HCT116 (cell line): ENCODE data around the gene MCFD2. TPM values are rescaled to one million over a fixed set of nuclear protein-coding genes. Genes with fewer than 3 reads are reported as not detected.

ENCODE experiments used
- ATAC-seq: fragments of 200-7000 bp; cut with Tn5 transposase; 2 replicates; pipeline ENCODE4 v1.9.1; 2020; ENCODE audit warnings: mild to moderate bottlenecking, moderate library complexity
- BruUV-seq: library from RNA; stranded (reverse); fragments of 400-500 nt; replicated peaks from 2 replicates; lab custom pipeline; 2021; lab: Mats Ljungman, UMichigan
- CTCF ChIA-PET: fragments of 300-600 bp; sonication (Branson Sonifier 250); formaldehyde crosslinking; loops from one replicate; lab custom pipeline; 2021; ENCODE audit warnings: antibody characterized with exemption; lab: Charles Lee
- POLR2A ChIA-PET: fragments of 300-600, 350-600 bp; sonication (Branson Sonifier 250); formaldehyde crosslinking; loops from one replicate; lab custom pipeline; 2021; ENCODE audit warnings: antibody characterized with exemption; lab: Charles Lee
- RAD21 ChIA-PET, 2 experiments: fragments of 300-600 bp; sonication (Branson Sonifier 250); formaldehyde crosslinking; loops; one replicate each; lab custom pipeline; 2023; ENCODE audit warnings: low total read pairs in 2 of 2; ENCODE audit not compliant: uncharacterized antibody in 2 of 2, unreplicated experiment in 2 of 2, low non-redundant PET in 1 of 2; lab: Charles Lee
- DNase-seq: peaks from one replicate; pipeline ENCODE4 v3.0.0-alpha.2; 2010; ENCODE audit warnings: low read depth, low spot score
- H2AFZ ChIP-seq: fragments of 200-600 bp; shearing (Covaris generic), sonication (generic); 2 replicates; pipeline ENCODE4 v1.6.1; 2017; ENCODE audit warnings: low read depth, mixed run types, mixed read lengths, antibody characterized with exemption, low read length; ENCODE audit not compliant: poor library complexity, severe bottlenecking
- H3K27ac ChIP-seq: 2 replicates; pipeline ENCODE4 v1.5.1; 2012; ENCODE audit warnings: low read depth, low read length
- H3K27me3 ChIP-seq: fragments of 200-600 bp; sonication (generic); 2 replicates; pipeline ENCODE4 v1.6.1; 2016; ENCODE audit warnings: mixed run types, low read length, mixed read lengths; ENCODE audit not compliant: insufficient read depth
- H3K36me3 ChIP-seq, 2 experiments: fragments of 200-500 bp in 1 of 2; fragments of 200-600 bp in 1 of 2; sonication (Bioruptor generic) in 1 of 2; sonication (generic) in 1 of 2; 2 replicates each; pipeline versions ENCODE4 v1.5.1 to v1.6.1; 2014 to 2016; ENCODE audit warnings: low read length in 2 of 2, inconsistent platforms in 1 of 2, mixed read lengths in 1 of 2, mixed run types in 1 of 2; ENCODE audit not compliant: insufficient read depth in 2 of 2, control insufficient read depth in 1 of 2
- H3K4me1 ChIP-seq, 2 experiments: fragments of 200-600 bp in 1 of 2; sonication (generic) in 1 of 2; 2 replicates each; pipeline versions ENCODE4 v1.5.1 to v1.6.1; 2012 to 2017; ENCODE audit warnings: low read length in 2 of 2, inconsistent platforms in 1 of 2, mild to moderate bottlenecking in 1 of 2, mixed read lengths in 1 of 2, mixed run types in 1 of 2, moderate library complexity in 1 of 2; ENCODE audit not compliant: insufficient read depth in 2 of 2, control insufficient read depth in 1 of 2
- H3K4me2 ChIP-seq: fragments of 200-600 bp; sonication (generic); 2 replicates; pipeline ENCODE4 v1.6.1; 2017; ENCODE audit warnings: mixed run types, low read length, mixed read lengths
- H3K4me3 ChIP-seq, 2 experiments: fragments of 200-600 bp in 1 of 2; sonication (generic) in 1 of 2; replicated peaks in 1 of 2; 2 replicates each; pipeline ENCODE4 v1.5.1; 2011 to 2016; ENCODE audit warnings: low read length in 2 of 2, control low read depth in 1 of 2, low read depth in 1 of 2, mild to moderate bottlenecking in 1 of 2, mixed read lengths in 1 of 2, mixed run types in 1 of 2
- H3K79me2 ChIP-seq: fragments of 200-600 bp; sonication (generic); 2 replicates; pipeline ENCODE4 v1.6.1; 2017; ENCODE audit warnings: mild to moderate bottlenecking, mixed run types, low read length, moderate library complexity, mixed read lengths; ENCODE audit not compliant: insufficient read depth
- H3K9ac ChIP-seq: fragments of 200-600 bp; sonication (generic); 2 replicates; pipeline ENCODE4 v1.6.1; 2016; ENCODE audit warnings: low read length, mixed read lengths
- H3K9me2 ChIP-seq: fragments of 200-600 bp; sonication (generic), shearing (Covaris generic); 2 replicates; pipeline ENCODE4 v1.6.1; 2017; ENCODE audit warnings: mixed run types, mild to moderate bottlenecking, moderate library complexity; ENCODE audit not compliant: insufficient read depth
- H3K9me3 ChIP-seq, 2 experiments: fragments of 200-500 bp in 1 of 2; fragments of 200-600 bp in 1 of 2; sonication (Bioruptor generic) in 1 of 2; sonication (generic) in 1 of 2; 2 replicates each; pipeline ENCODE4 v1.6.1; 2014 to 2017; ENCODE audit warnings: low read length in 2 of 2, mixed read lengths in 2 of 2, inconsistent platforms in 1 of 2, low read depth in 1 of 2, mild to moderate bottlenecking in 1 of 2, mixed run types in 1 of 2, moderate library complexity in 1 of 2; ENCODE audit not compliant: control insufficient read depth in 1 of 2, insufficient read depth in 1 of 2
- H4K20me1 ChIP-seq: fragments of 200-600 bp; sonication (generic), shearing (Covaris generic); 2 replicates; pipeline ENCODE4 v1.6.1; 2017; ENCODE audit warnings: mixed run types, mild to moderate bottlenecking, moderate library complexity; ENCODE audit not compliant: insufficient read depth
- CEBPB ChIP-seq: IDR thresholded peaks from 2 replicates; pipeline ENCODE4 v1.6.1; 2012; ENCODE audit warnings: low read depth
- EGR1 ChIP-seq: IDR thresholded peaks from 2 replicates; pipeline ENCODE4 v1.6.1; 2012; ENCODE audit warnings: low read depth
- ELF1 ChIP-seq: IDR thresholded peaks from 2 replicates; pipeline ENCODE4 v1.6.1; 2012; ENCODE audit warnings: low read depth, borderline replicate concordance
- EZH2 ChIP-seq: fragments of 200-600 bp; sonication (generic); IDR thresholded peaks from 2 replicates; pipeline ENCODE4 v1.6.1; 2017; ENCODE audit warnings: antibody characterized with exemption, mixed run types
- EZH2phosphoT487 ChIP-seq: fragments of 200-600 bp; IDR thresholded peaks from 2 replicates; pipeline ENCODE4 v1.6.1; 2018; ENCODE audit warnings: antibody characterized with exemption, borderline replicate concordance
- FOSL1 ChIP-seq: IDR thresholded peaks from 2 replicates; pipeline ENCODE4 v1.6.1; 2012; ENCODE audit warnings: low read depth
- JUND ChIP-seq: IDR thresholded peaks from 2 replicates; pipeline ENCODE4 v1.6.1; 2012
- MAX ChIP-seq: IDR thresholded peaks from 2 replicates; pipeline ENCODE4 v1.6.1; 2012
- POLR2A ChIP-seq: IDR thresholded peaks from 2 replicates; pipeline ENCODE4 v1.7.0; 2011; ENCODE audit warnings: borderline replicate concordance; ENCODE audit not compliant: insufficient read depth, insufficient read length; ENCODE audit errors: extremely low read depth
- POLR2AphosphoS5 ChIP-seq: IDR thresholded peaks from 2 replicates; pipeline ENCODE4 v1.6.1; 2011; ENCODE audit warnings: mild to moderate bottlenecking, low read depth, low read length, moderate library complexity
- RAD21 ChIP-seq: IDR thresholded peaks from 2 replicates; pipeline ENCODE4 v1.6.1; 2012; ENCODE audit warnings: low read depth, mild to moderate bottlenecking
- SIN3A ChIP-seq: IDR thresholded peaks from 2 replicates; pipeline ENCODE4 v1.6.1; 2012; ENCODE audit warnings: low read depth
- SP1 ChIP-seq: IDR thresholded peaks from 2 replicates; pipeline ENCODE4 v1.6.1; 2012; ENCODE audit warnings: low read depth
- SRF ChIP-seq: IDR thresholded peaks from 2 replicates; pipeline ENCODE4 v1.6.1; 2012; ENCODE audit warnings: low read depth
- TCF7L2 ChIP-seq: IDR thresholded peaks from 2 replicates; pipeline ENCODE4 v1.7.0; 2011; ENCODE audit warnings: borderline replicate concordance, inconsistent platforms; ENCODE audit not compliant: insufficient read depth, insufficient read length; ENCODE audit errors: extremely low read depth
- YY1 ChIP-seq: IDR thresholded peaks from 2 replicates; pipeline ENCODE4 v1.6.1; 2011; ENCODE audit warnings: low read length, low read depth, moderate library complexity, mild to moderate bottlenecking; ENCODE audit not compliant: insufficient replicate concordance; ENCODE audit errors: extremely low read depth
- ZBTB33 ChIP-seq: IDR thresholded peaks from 2 replicates; pipeline ENCODE4 v1.6.1; 2011; ENCODE audit warnings: mild to moderate bottlenecking, low read length, moderate library complexity; ENCODE audit not compliant: insufficient replicate concordance; ENCODE audit errors: extremely low read depth
- ZFX ChIP-seq: fragments of 450-650 bp; IDR thresholded peaks from 2 replicates; pipeline ENCODE4 v1.6.1; 2017
- ZNF274 ChIP-seq: fragments of 200-500 bp; sonication (Bioruptor generic); IDR thresholded peaks from 2 replicates; pipeline ENCODE4 v1.6.1; 2014; ENCODE audit warnings: mild to moderate bottlenecking, low read depth, low read length, inconsistent platforms
- intact Hi-C: fragments of 100-400 bp; cut with micrococcal nuclease; formaldehyde crosslinking; loops from 2 replicates; pipeline ENCODE4 v1.10.0; 2022
- total RNA-seq: library from RNA; stranded (reverse); gene quantifications from one replicate; pipeline ENCODE4 v1.2.1, GENCODE V29; 2021; ENCODE audit not compliant: unreplicated experiment
- TF ChIP-seq, protein P1 (sequence below), 3 experiments: fragments of 200-600 bp in 1 of 3; sonication (generic) in 1 of 3; IDR thresholded peaks in 2 of 3; conservative IDR thresholded peaks in 1 of 3; 2 replicates each; pipeline ENCODE4 v1.5.1; 2012 to 2017; ENCODE audit warnings: low read depth in 2 of 3, low read length in 2 of 3, antibody characterized with exemption in 1 of 3, borderline replicate concordance in 1 of 3, control low read depth in 1 of 3, mild to moderate bottlenecking in 1 of 3, mixed read lengths in 1 of 3, mixed run types in 1 of 3, moderate library complexity in 1 of 3; ENCODE audit not compliant: insufficient read depth in 1 of 3

The MCFD2 gene
- total RNA-seq, 1 experiment from 2014 or later: 73.9 TPM

DNA sequence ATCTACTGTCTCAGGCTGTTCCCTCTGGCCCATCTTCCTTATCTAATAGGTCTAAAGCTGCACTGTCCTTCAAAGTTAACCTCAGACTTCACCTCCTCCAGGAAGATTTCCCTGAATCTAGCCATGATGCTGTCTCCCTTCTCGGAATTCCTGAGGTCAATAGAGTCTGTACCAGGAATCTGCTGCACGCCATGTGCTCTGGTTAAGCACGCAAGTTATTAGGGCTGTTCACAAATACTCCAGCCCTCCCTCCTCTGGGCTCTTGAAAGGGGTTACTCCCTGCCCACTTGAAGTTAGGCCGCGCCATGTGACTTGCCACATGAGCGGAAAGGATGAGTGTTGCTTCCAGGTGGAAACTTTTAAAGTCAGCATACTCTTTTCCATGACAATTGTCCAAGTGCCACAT lies 43.6 kb downstream of the MCFD2 start:
- TF ChIP-seq MAX (no peak), ZBTB33 (no peak), CEBPB (no peak), ELF1 (no peak), EZH2 (no peak), ZNF274 (no peak), SRF (no peak), POLR2A (no peak), SIN3A (no peak), RAD21 (no peak), EZH2phosphoT487 (no peak), JUND (no peak), SP1 (no peak), ZFX (no peak), TCF7L2 (no peak), YY1 (no peak), POLR2AphosphoS5 (no peak), EGR1 (no peak), FOSL1 (no peak)
- TF ChIP-seq, protein P1, sequence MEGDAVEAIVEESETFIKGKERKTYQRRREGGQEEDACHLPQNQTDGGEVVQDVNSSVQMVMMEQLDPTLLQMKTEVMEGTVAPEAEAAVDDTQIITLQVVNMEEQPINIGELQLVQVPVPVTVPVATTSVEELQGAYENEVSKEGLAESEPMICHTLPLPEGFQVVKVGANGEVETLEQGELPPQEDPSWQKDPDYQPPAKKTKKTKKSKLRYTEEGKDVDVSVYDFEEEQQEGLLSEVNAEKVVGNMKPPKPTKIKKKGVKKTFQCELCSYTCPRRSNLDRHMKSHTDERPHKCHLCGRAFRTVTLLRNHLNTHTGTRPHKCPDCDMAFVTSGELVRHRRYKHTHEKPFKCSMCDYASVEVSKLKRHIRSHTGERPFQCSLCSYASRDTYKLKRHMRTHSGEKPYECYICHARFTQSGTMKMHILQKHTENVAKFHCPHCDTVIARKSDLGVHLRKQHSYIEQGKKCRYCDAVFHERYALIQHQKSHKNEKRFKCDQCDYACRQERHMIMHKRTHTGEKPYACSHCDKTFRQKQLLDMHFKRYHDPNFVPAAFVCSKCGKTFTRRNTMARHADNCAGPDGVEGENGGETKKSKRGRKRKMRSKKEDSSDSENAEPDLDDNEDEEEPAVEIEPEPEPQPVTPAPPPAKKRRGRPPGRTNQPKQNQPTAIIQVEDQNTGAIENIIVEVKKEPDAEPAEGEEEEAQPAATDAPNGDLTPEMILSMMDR (IDR thresholded peaks at IDR 0.05 in 2 of 3, conservative IDR thresholded peaks at IDR 0.05 in 1 of 3; ENCODE audit: borderline replicate concordance in 1 of 3, insufficient read depth in 1 of 3, low read depth in 2 of 3, low read length in 2 of 3): no peak
- TF ChIP-seq, all 23 proteins: peak for 0
- no TSS peak for BruUV-seq
- ATAC-seq: no peak
- no peaks in the 10 kb centered on the region for H3K9me2 ChIP-seq
- no peak overlapping the region for H3K27ac ChIP-seq
- no peak overlapping the region for H3K4me2 ChIP-seq
- H2AFZ ChIP-seq: no peak overlapping the region
- no peak for DNase-seq
- RAD21 ChIA-PET: interaction anchor here in 1 of 2 experiments (1.1 kb wide), 1 partner anchor 451 kb away, joined by 3 read pairs; no protein-coding TSS in a partner anchor
- CTCF ChIA-PET: no interaction called here
- no peaks in the 10 kb centered on the region for H3K79me2 ChIP-seq
- H4K20me1 ChIP-seq: no peaks in the 10 kb centered on the region
- H3K36me3 ChIP-seq: no peaks in the 10 kb centered on the region
- no peaks in the 10 kb centered on the region for H3K27me3 ChIP-seq
- H3K9me3 ChIP-seq: no peaks in the 10 kb centered on the region
- POLR2A ChIA-PET: no interaction called here
- H3K9ac ChIP-seq: no peak overlapping the region
- peaks cover 14 to 54% of the 10 kb centered on the region in 2 experiments for H3K4me1 ChIP-seq
- intact Hi-C loops: loop anchor here (5.0 kb wide), 1 partner anchor 70 kb away; no protein-coding TSS in a partner anchor
- H3K4me3 ChIP-seq: no peak overlapping the region
